ENCODE data around the gene RAMP3. TPM values are rescaled to one million over a fixed set of nuclear protein-coding genes. Genes with fewer than 3 reads are reported as not detected.

RAMP3 gene
- polyA plus RNA-seq, 1 donor (not counting 4 experiments of a cell fraction or from before 2014, with no cell fraction given), result not detected

DNA sequence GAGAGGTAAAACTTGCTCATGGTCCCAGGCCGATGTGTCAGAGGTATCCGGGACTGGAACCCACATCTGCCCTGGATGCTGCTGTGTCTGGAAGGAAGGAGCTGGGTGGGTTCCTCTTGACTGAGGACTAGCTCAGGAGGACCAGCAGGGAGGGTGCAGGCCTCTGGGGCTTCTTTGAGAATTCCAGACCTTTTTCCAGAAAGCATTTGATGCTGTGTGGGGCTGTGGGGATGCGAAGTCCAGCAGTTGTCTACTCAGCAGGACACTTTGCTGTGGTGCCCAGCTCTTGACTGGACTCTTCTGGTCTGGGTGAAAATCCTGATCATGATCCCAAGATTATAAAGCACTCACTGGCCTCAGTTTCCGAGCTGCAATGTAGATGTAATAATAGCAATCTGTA is 1.7 kb downstream of the RAMP3 start:
- peaks cover 32% of the 10 kb centered on the region for H3K27me3 ChIP-seq (ENCODE audit: control insufficient read depth, extremely low read depth, insufficient read depth, low read length)
- dilution Hi-C loops (cut with MboI; ENCODE audit: extremely low pct_ligation_motif_present, low sequenced_read_pairs), result no loop called here
- no peak for FAIRE-seq

DNA sequence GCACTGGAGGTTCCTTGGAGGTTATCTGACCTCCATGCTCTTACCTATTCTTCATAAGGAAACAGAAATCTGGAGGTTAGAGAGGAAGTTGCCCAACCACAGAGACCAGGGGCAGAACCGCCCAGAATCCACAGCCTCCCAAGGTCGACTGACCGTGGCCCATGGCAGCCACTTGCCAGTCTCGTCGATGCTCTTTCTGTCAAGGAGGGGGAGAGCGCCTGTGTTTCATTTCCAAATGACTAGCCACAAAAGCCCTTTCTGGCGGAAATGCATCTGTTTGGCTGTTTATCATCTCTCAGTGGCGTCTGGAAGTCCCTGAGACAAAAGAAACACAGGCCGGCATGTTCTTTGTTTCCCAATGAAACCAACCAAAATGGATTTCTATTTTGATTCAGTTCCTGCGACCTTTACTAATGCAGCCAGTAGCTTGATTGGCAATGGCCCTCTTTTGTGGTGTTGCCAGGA is 2.9 kb downstream of the RAMP3 start:
- H2AFZ ChIP-seq (ENCODE audit: control insufficient read depth, low read length), result no peak overlapping the region
- dilution Hi-C loops (cut with MboI; ENCODE audit: extremely low pct_ligation_motif_present, low sequenced_read_pairs), result no loop called here
- no peak overlapping the region for H3K4me3 ChIP-seq (ENCODE audit: control insufficient read depth in 2 of 3, extremely low read depth in 1 of 3, insufficient read depth in 2 of 3, low read depth in 1 of 3, low read length in 3 of 3)
- TF ChIP-seq, protein P1, sequence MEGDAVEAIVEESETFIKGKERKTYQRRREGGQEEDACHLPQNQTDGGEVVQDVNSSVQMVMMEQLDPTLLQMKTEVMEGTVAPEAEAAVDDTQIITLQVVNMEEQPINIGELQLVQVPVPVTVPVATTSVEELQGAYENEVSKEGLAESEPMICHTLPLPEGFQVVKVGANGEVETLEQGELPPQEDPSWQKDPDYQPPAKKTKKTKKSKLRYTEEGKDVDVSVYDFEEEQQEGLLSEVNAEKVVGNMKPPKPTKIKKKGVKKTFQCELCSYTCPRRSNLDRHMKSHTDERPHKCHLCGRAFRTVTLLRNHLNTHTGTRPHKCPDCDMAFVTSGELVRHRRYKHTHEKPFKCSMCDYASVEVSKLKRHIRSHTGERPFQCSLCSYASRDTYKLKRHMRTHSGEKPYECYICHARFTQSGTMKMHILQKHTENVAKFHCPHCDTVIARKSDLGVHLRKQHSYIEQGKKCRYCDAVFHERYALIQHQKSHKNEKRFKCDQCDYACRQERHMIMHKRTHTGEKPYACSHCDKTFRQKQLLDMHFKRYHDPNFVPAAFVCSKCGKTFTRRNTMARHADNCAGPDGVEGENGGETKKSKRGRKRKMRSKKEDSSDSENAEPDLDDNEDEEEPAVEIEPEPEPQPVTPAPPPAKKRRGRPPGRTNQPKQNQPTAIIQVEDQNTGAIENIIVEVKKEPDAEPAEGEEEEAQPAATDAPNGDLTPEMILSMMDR (optimal IDR thresholded peaks at IDR 0.05 in 1 of 3, IDR thresholded peaks at IDR 0.05 in 1 of 3, conservative IDR thresholded peaks at IDR 0.05 in 1 of 3; ENCODE audit: extremely low read depth in 1 of 3, insufficient read depth in 2 of 3, low read length in 3 of 3), result no peak
- no peak for TF ChIP-seq EZH2 (IDR thresholded peaks at IDR 0.05; ENCODE audit: low read length)
- H3K9me1 ChIP-seq (ENCODE audit: control insufficient read depth, extremely low read depth, insufficient read depth, low read length), result no peaks in the 10 kb centered on the region
- no peak overlapping the region for H3K27ac ChIP-seq (ENCODE audit: control insufficient read depth, insufficient read depth, low read length)
- peaks cover 32% of the 10 kb centered on the region for H3K27me3 ChIP-seq (ENCODE audit: control insufficient read depth, extremely low read depth, insufficient read depth, low read length)
- no peaks in the 10 kb centered on the region for H3K79me2 ChIP-seq (ENCODE audit: control insufficient read depth, insufficient read depth, low read length)
- no peaks in the 10 kb centered on the region for H3K4me1 ChIP-seq (ENCODE audit: control insufficient read depth, extremely low read depth, insufficient read depth, low read length)
- DNase-seq (ENCODE audit: low read depth, low spot score), result no peak
- no peaks in the 10 kb centered on the region for H4K20me1 ChIP-seq (ENCODE audit: control insufficient read depth, extremely low read depth, insufficient read depth, low read length)
- no peak overlapping the region for H3K4me2 ChIP-seq (ENCODE audit: control insufficient read depth, extremely low read depth, insufficient read depth, low read depth, low read length)
- no peak for FAIRE-seq
- no peaks in the 10 kb centered on the region for H3K9me3 ChIP-seq (ENCODE audit: control insufficient read depth, low read depth, low read length)
- no peaks in the 10 kb centered on the region for H3K36me3 ChIP-seq (ENCODE audit: control insufficient read depth in 2 of 2, extremely low read depth in 1 of 2, insufficient read depth in 2 of 2, low read length in 2 of 2)
- no peak overlapping the region for H3K9ac ChIP-seq (ENCODE audit: control insufficient read depth, extremely low read depth, insufficient read depth, low read length)

More for the DNA sequence above, 1.7 kb downstream of the RAMP3 start:
- no peaks in the 10 kb centered on the region for H3K36me3 ChIP-seq (ENCODE audit: control insufficient read depth in 2 of 2, extremely low read depth in 1 of 2, insufficient read depth in 2 of 2, low read length in 2 of 2)
- H3K9me3 ChIP-seq (ENCODE audit: control insufficient read depth, low read depth, low read length), result no peaks in the 10 kb centered on the region
- H3K4me1 ChIP-seq (ENCODE audit: control insufficient read depth, extremely low read depth, insufficient read depth, low read length), result peaks cover 3% of the 10 kb centered on the region
- no peak overlapping the region for H2AFZ ChIP-seq (ENCODE audit: control insufficient read depth, low read length)
- TF ChIP-seq EZH2 (IDR thresholded peaks at IDR 0.05; ENCODE audit: low read length), result no peak
- TF ChIP-seq, protein P1 (optimal IDR thresholded peaks at IDR 0.05 in 1 of 3, IDR thresholded peaks at IDR 0.05 in 1 of 3, conservative IDR thresholded peaks at IDR 0.05 in 1 of 3; ENCODE audit: extremely low read depth in 1 of 3, insufficient read depth in 2 of 3, low read length in 3 of 3), result no peak
- no peaks in the 10 kb centered on the region for H3K9me1 ChIP-seq (ENCODE audit: control insufficient read depth, extremely low read depth, insufficient read depth, low read length)
- H4K20me1 ChIP-seq (ENCODE audit: control insufficient read depth, extremely low read depth, insufficient read depth, low read length), result no peaks in the 10 kb centered on the region
- no peak overlapping the region for H3K9ac ChIP-seq (ENCODE audit: control insufficient read depth, extremely low read depth, insufficient read depth, low read length)
- no peak for DNase-seq (ENCODE audit: low read depth, low spot score)
- H3K79me2 ChIP-seq (ENCODE audit: control insufficient read depth, insufficient read depth, low read length), result no peaks in the 10 kb centered on the region
- no peak overlapping the region for H3K4me3 ChIP-seq (ENCODE audit: control insufficient read depth in 2 of 3, extremely low read depth in 1 of 3, insufficient read depth in 2 of 3, low read depth in 1 of 3, low read length in 3 of 3)
- no peak overlapping the region for H3K4me2 ChIP-seq (ENCODE audit: control insufficient read depth, extremely low read depth, insufficient read depth, low read depth, low read length)
- H3K27ac ChIP-seq (ENCODE audit: control insufficient read depth, insufficient read depth, low read length), result no peak overlapping the region

Data from keratinocyte (primary cell).